Fibroblast of pulmonary artery (primary cell): ENCODE results near the gene XCR1.
A peak's percentile ranks its signal among the peaks of the same experiment; 100 is the strongest.

Experiments
- DNase-seq: peaks from one replicate; pipeline ENCODE4 v3.0.0-alpha.2; 2010; ENCODE audit warnings: low read depth
- H3K4me3 ChIP-seq: replicated peaks from 2 replicates; pipeline ENCODE4 v1.5.1; 2011; ENCODE audit warnings: low read depth, mild to moderate bottlenecking, control low read depth, low read length, moderate library complexity
- CTCF ChIP-seq: IDR thresholded peaks from 2 replicates; pipeline ENCODE4 v1.5.1; 2011; ENCODE audit warnings: mild to moderate bottlenecking, control low read depth, low read length, inconsistent platforms; ENCODE audit errors: missing control alignments

Gene XCR1

GRCh38 chr3:45992133-45992729 lies 35.1 kb downstream of the XCR1 start:
- DNase-seq, result no peak
- H3K4me3 ChIP-seq, result no peak overlapping the region
- TF ChIP-seq CTCF, result no peak

DNA sequence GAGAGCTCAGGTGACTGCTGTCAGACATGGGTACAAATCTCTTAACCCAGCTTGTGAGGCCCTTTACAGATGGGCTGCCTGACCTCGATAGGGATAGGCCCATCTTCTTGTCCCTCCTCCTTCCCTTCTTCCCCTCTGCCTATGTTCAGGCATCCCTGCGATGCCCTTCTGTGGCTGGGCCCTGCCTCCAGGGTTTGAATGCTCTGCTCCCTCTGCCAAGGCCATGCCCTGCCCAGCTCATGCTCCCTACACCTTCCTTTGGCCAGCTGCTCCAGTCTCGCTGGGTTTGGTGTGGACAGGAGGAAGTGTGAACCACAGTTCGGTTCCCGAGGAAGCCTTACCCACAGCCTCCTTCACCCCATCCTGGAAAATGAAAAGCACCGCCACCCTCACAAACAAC lies 35.9 kb downstream of the XCR1 start:
- TF ChIP-seq CTCF, result no peak

DNA sequence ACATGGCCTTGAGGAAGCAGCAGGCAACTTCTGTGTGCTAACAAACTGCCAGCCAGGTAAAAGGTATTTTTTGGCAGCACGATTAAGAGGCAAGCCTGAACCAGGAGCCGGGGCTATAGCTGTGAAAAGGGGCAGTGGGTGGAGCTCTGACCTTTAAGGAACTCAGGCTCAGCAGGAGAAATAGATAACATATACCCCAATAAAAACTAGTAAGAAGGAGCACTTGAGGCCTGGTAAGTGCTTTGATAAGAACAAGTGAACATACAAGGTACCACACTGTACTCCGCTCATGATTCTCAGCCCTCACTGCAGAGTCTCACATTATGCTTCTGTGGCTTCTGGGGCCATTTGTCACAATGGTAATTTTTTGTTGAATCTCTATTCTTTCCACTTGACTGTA lies 37.1 kb downstream of the XCR1 start:
- H3K4me3 ChIP-seq, result no peak overlapping the region
- DNase-seq, result no peak
- TF ChIP-seq CTCF, result no peak

More for the DNA sequence above, 35.9 kb downstream of the XCR1 start:
- no peak for DNase-seq
- H3K4me3 ChIP-seq, result no peak overlapping the region

- H3K4me3 ChIP-seq, result no peak overlapping the region
- TF ChIP-seq CTCF, result no peak
- peak; percentile 79 for DNase-seq
Observed at GRCh38 chr3:45988804-45989203, 38.5 kb downstream of the XCR1 start.

- no peak for TF ChIP-seq CTCF
- H3K4me3 ChIP-seq, result no peak overlapping the region
- DNase-seq, result no peak
Observed at GRCh38 chr3:45988362-45988761, 38.9 kb downstream of the XCR1 start.

DNA sequence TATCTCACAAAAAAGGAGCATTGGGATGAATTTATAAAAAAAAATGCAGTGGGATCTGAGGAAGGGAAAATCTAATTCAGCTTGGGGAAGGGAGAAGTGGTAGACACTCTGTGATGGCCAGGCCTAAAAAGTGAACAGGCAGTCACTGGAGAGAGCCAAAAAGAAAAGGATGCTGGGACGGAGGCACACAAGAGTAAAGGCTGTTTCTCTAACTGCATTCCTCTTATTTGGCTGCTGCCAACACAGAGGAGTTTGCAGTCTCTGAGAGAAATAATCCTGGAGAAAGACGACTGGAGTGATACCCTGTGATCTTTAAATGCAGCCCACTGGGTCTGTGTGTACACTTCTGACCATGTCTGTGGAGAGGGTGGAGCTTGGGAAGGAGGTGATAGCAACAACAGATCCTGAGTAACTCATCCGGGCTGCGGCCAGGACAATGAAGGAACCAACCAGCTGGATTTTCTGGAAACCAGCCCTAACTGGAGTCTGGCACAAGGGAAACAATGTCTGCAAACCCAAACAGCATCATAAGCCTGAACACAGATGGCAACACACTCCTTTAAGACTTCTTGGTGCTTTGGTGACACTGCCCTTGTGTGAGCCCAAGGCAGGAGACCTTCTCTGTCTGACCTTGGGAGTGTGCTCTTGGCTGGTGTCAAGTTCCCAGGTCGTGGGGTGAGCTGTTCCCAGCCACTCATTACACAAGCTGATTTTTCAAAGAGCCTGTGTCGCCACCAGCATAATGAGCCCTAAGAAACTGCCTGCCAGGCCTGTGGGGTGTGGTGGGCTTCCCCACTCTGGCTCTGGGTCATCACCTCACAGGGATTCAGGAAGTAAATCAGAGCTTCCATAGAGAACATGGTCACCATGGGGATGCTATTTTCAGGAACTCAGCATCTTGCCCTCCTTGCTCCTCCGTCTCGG lies 39.7 kb downstream of the XCR1 start:
- H3K4me3 ChIP-seq, result no peak overlapping the region
- peak; percentile 79 for DNase-seq
- no peak for TF ChIP-seq CTCF
